Neutrophil (primary cell): ENCODE results near the gene QSOX1.

Source experiments
- H3K27ac ChIP-seq: fragments of 200-600 bp; sonication (generic); 2 replicates; pipeline ENCODE4 v1.5.1; 2016; ENCODE audit warnings: mild to moderate bottlenecking, moderate library complexity
- H3K27me3 ChIP-seq: fragments of 200-600 bp; sonication (generic); 2 replicates; pipeline ENCODE4 v1.6.0; 2016; ENCODE audit warnings: mild to moderate bottlenecking
- H3K36me3 ChIP-seq: fragments of 200-600 bp; sonication (generic); 2 replicates; pipeline ENCODE4 v1.5.1; 2017
- H3K4me1 ChIP-seq, 2 experiments: fragments of 200-600 bp in 1 of 2; sonication (generic) in 1 of 2; 1 replicate in 1 of 2; 2 replicates in 1 of 2; pipeline versions ENCODE4 v1.5.1 to v1.6.1; 2013 to 2016; ENCODE audit warnings: low read depth in 1 of 2, low read length in 1 of 2, mild to moderate bottlenecking in 1 of 2, moderate library complexity in 1 of 2; ENCODE audit not compliant: control insufficient read depth in 1 of 2, insufficient read depth in 1 of 2
- H3K4me3 ChIP-seq, 2 experiments: fragments of 200-600 bp in 1 of 2; sonication (generic) in 1 of 2; 1 replicate in 1 of 2; 2 replicates in 1 of 2; pipeline ENCODE4 v1.5.1; 2013 to 2016; ENCODE audit warnings: low read depth in 1 of 2, low read length in 1 of 2, mild to moderate bottlenecking in 1 of 2, moderate library complexity in 1 of 2
- H3K9me3 ChIP-seq: fragments of 200-600 bp; sonication (generic); 2 replicates; pipeline ENCODE4 v1.5.1; 2016
- TF ChIP-seq, protein P1 (sequence below): fragments of 200-600 bp; sonication (generic); IDR thresholded peaks from 2 replicates; pipeline ENCODE4 v1.5.1; 2016; ENCODE audit warnings: antibody characterized with exemption

QSOX1 gene

DNA sequence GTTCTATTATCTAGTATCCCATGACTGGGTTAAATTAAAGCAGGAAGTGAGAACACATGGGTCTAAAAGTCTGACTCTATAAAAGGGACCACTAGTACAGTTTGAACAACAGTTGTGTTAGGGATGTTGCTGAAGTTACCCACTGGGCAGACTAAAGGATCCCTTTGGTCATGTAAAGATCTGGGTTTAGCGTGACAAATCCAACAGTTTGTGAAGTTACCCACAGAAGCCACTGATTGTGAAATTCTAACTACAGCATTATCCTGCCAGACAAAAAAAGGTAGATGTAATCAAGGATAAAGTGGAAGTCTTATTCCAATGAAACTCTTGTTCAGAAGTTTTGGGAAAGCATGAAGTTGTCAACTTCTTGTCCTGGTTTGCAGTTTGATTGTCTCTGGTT is 5.7 kb downstream of the QSOX1 start:
- Histone ChIP-seq H3K4me1 (peaks cover 93 to 96% of the 10 kb centered on the region in 2 experiments), H3K27me3 (no peaks in the 10 kb centered on the region), H3K9me3 (no peaks in the 10 kb centered on the region), H3K4me3 (no peak overlapping the region), H3K27ac (peak overlapping the region; percentile 94), H3K36me3 (no peaks in the 10 kb centered on the region)
- TF ChIP-seq, protein P1, sequence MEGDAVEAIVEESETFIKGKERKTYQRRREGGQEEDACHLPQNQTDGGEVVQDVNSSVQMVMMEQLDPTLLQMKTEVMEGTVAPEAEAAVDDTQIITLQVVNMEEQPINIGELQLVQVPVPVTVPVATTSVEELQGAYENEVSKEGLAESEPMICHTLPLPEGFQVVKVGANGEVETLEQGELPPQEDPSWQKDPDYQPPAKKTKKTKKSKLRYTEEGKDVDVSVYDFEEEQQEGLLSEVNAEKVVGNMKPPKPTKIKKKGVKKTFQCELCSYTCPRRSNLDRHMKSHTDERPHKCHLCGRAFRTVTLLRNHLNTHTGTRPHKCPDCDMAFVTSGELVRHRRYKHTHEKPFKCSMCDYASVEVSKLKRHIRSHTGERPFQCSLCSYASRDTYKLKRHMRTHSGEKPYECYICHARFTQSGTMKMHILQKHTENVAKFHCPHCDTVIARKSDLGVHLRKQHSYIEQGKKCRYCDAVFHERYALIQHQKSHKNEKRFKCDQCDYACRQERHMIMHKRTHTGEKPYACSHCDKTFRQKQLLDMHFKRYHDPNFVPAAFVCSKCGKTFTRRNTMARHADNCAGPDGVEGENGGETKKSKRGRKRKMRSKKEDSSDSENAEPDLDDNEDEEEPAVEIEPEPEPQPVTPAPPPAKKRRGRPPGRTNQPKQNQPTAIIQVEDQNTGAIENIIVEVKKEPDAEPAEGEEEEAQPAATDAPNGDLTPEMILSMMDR, result no peak

DNA sequence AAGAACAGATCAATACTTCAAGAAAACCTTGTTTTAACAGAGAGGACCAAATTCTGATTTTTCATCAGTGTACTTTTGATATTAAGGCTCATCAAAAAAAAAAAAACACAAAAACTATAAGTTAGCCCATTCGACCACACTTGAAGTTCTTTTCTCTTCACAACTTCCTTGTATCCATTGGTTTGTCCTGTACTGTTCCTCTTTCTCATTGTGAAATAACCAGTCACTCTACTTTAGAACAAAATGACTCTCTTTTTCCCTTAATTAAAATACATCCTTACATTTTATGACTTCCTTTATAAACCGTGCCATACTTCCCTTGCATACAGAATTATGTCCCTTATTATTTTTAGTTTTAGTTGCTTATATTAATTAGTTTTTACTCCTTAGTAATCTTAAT is 8.4 kb downstream of the QSOX1 start:
- H3K27me3 ChIP-seq, result no peaks in the 10 kb centered on the region
- H3K36me3 ChIP-seq, result peaks cover 22% of the 10 kb centered on the region
- H3K9me3 ChIP-seq, result no peaks in the 10 kb centered on the region
- H3K4me3 ChIP-seq, result no peak overlapping the region
- peak overlapping the region; percentile 85 for H3K27ac ChIP-seq
- peaks cover 68 to 69% of the 10 kb centered on the region in 2 experiments for H3K4me1 ChIP-seq
- TF ChIP-seq, protein P1, result no peak

DNA sequence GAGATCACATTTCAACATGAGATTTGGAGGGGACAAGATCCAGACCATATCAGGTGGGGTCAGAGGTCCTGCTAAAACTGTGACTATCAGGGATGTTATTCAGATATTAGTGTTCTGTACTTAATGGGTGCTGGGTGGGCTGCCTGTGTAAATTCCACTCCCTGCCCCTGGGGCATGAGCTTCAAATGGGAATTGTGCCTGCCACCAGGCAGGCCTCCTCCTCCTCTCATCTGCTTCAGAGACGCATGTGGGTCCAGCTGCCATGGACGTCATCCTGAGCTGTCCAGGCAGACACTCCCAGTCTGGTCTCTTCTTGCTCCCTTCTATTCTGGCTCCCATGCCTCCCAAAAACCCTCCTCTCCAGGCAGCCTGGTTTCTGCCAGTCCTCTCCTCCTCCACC is 10.4 kb downstream of the QSOX1 start:
- H3K27ac ChIP-seq, result peak overlapping the region; percentile 85
- H3K27me3 ChIP-seq, result no peaks in the 10 kb centered on the region
- peaks cover 49 to 50% of the 10 kb centered on the region in 2 experiments for H3K4me1 ChIP-seq
- H3K36me3 ChIP-seq, result peaks cover 41% of the 10 kb centered on the region
- TF ChIP-seq, protein P1, result no peak
- no peak overlapping the region for H3K4me3 ChIP-seq
- no peaks in the 10 kb centered on the region for H3K9me3 ChIP-seq

DNA sequence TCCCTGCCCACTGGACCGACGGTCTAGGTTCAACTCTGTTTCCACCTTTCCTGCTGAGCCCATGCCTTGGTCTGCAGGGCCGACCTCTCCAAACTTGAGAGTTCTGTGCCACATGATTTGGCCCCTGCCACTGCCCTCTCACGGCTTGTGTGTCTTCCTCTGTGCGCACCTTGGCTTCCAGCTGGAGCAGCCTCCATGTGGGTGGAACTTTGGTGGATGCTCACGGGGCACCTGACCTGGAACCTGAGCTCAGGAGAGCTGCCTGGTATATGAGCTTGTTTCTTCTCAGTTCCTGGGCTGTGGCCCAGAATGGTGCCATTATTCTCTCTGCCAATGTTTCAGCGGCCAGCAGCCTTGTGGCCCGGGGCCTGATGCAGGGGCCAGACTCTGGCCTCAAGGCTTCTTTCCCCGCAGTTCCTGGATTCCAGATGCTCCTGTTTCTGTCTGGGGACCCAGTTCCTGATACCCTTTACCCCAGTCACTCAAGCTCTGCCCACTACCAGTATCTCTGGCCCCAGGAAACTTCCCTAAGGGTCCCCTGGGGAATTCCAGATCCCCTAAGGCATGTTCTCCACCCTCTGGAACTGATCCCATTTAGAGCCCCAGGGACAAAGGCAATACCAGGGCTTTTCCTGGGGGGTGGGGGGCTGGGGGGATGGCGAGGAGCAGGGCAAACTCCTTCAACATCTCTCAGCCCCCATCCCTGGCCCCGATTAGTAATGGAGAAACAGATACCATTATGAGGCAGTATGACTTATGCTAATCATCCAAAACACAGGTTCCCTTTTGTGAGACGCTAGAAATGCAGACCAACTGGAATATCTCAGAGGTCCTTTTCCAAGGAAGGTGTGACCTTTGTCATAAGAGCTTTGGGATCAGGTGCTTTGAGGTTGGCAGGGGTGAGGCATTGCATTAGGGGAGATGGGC is 11.1 kb downstream of the QSOX1 start:
- Histone ChIP-seq H3K4me3 (no peak overlapping the region), H3K27ac (peak overlapping the region; percentile 85), H3K36me3 (peaks cover 48% of the 10 kb centered on the region), H3K9me3 (no peaks in the 10 kb centered on the region), H3K27me3 (no peaks in the 10 kb centered on the region), H3K4me1 (peaks cover 42 to 43% of the 10 kb centered on the region in 2 experiments)
- TF ChIP-seq, protein P1, result no peak

DNA sequence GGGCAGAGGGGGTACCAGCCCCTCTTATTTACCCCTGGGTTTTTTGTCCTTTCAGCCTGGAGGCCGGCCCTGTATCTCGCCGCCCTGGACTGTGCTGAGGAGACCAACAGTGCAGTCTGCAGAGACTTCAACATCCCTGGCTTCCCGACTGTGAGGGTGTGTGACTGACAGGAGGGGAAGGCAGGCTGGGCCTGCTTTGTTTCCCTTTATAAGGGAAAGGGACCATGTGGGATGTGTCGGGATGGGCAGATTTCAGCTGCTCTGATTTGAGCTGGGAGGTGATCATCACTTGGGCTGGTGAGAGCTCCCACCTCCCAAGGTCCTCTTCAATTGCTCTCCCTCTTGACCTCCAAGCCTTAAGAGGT is 11.7 kb downstream of the QSOX1 start:
- no peaks in the 10 kb centered on the region for H3K9me3 ChIP-seq
- H3K36me3 ChIP-seq, result peaks cover 52% of the 10 kb centered on the region
- H3K27me3 ChIP-seq, result no peaks in the 10 kb centered on the region
- H3K4me1 ChIP-seq, result peaks cover 36 to 38% of the 10 kb centered on the region in 2 experiments
- H3K4me3 ChIP-seq, result no peak overlapping the region
- H3K27ac ChIP-seq, result peak overlapping the region; percentile 10
- TF ChIP-seq, protein P1, result no peak
